ENCODE measurements around the gene CST7. TPM values are rescaled to one million over a fixed set of nuclear protein-coding genes. Genes with fewer than 3 reads are reported as not detected.

Gene CST7
- polyA plus RNA-seq, 3 donors from 2014 or later, result 2,262 to 2,521 (median 2,438) TPM

- H3K36me3 Mint-ChIP-seq, result peaks cover 27 to 45% (median 34%) of the 10 kb centered on the region in 3 donors
- H3K4me1 Mint-ChIP-seq, result peaks cover 80 to 82% of the 10 kb centered on the region in 2 donors
- H3K27ac Mint-ChIP-seq, result peak overlapping the region; percentile 98 to 100 (median 99)
- H3K4me3 Mint-ChIP-seq, result peak overlapping the region; percentile 96 to 99 (median 98)
- H3K27me3 Mint-ChIP-seq (ENCODE audit: low read depth in 3 of 3), result peaks cover 35 to 66% (median 61%) of the 10 kb centered on the region in 3 donors
- DNase-seq, result peak; percentile 69 to 75 (median 74)
- peaks cover 5 to 21% (median 15%) of the 10 kb centered on the region in 6 donors for H3K9me3 Mint-ChIP-seq
These were observed 673 bp downstream of the CST7 start for GRCh38 chr20:24949756-24950127.

- Mint-ChIP-seq H3K36me3 (peaks cover 32 to 50% (median 39%) of the 10 kb centered on the region in 3 donors), H3K4me1 (peaks cover 80 to 82% of the 10 kb centered on the region in 2 donors), H3K27ac (peak overlapping the region; percentile 98 to 100 (median 99)), H3K4me3 (peak overlapping the region; percentile 96 to 99 (median 98)), H3K27me3 (ENCODE audit: low read depth in 3 of 3) (peaks cover 40 to 71% (median 66%) of the 10 kb centered on the region in 3 donors), H3K9me3 (peaks cover 5 to 21% (median 15%) of the 10 kb centered on the region in 6 donors)
- peak in 2 of 3 donors; percentile 42 to 53 for DNase-seq
These were observed 1.2 kb downstream of the CST7 start for GRCh38 chr20:24950128-24950835.

GRCh38 chr20:24950836-24951525, 1.9 kb downstream of the CST7 start:
- H3K9me3 Mint-ChIP-seq, result peaks cover 2 to 14% (median 10%) of the 10 kb centered on the region in 6 donors
- peaks cover 31 to 49% (median 36%) of the 10 kb centered on the region in 3 donors for H3K36me3 Mint-ChIP-seq
- peak in 1 of 3 donors; percentile 51 for DNase-seq
- H3K4me1 Mint-ChIP-seq, result peaks cover 80 to 82% of the 10 kb centered on the region in 2 donors
- H3K27ac Mint-ChIP-seq, result peak overlapping the region; percentile 98 to 100 (median 99)
- peaks cover 44 to 74% (median 73%) of the 10 kb centered on the region in 3 donors for H3K27me3 Mint-ChIP-seq (ENCODE audit: low read depth in 3 of 3)
- H3K4me3 Mint-ChIP-seq, result peak overlapping the region; percentile 96 to 99 (median 98)

- peak overlapping the region; percentile 98 to 100 (median 99) for H3K27ac Mint-ChIP-seq
- peak overlapping the region; percentile 96 to 99 (median 98) for H3K4me3 Mint-ChIP-seq
- H3K36me3 Mint-ChIP-seq, result peaks cover 35 to 52% (median 36%) of the 10 kb centered on the region in 3 donors
- peaks cover 82% of the 10 kb centered on the region in 2 donors for H3K4me1 Mint-ChIP-seq
- H3K27me3 Mint-ChIP-seq (ENCODE audit: low read depth in 3 of 3), result peaks cover 50 to 80% (median 79%) of the 10 kb centered on the region in 3 donors
- H3K9me3 Mint-ChIP-seq, result peaks cover 2 to 9% (median 6%) of the 10 kb centered on the region in 6 donors
- no peak for DNase-seq
These were observed 2.5 kb downstream of the CST7 start for GRCh38 chr20:24951536-24952083.

- peaks cover 0 to 5% (median under 1%) of the 10 kb centered on the region in 6 donors for H3K9me3 Mint-ChIP-seq
- peak overlapping the region; percentile 98 to 100 (median 99) for H3K27ac Mint-ChIP-seq
- peak in 1 of 3 donors; percentile 53 for DNase-seq
- H3K4me1 Mint-ChIP-seq, result peaks cover 79 to 80% of the 10 kb centered on the region in 2 donors
- H3K27me3 Mint-ChIP-seq (ENCODE audit: low read depth in 3 of 3), result peaks cover 51 to 88% (median 84%) of the 10 kb centered on the region in 3 donors
- H3K4me3 Mint-ChIP-seq, result peak overlapping the region; percentile 96 to 99 (median 98)
- peaks cover 39 to 53% (median 40%) of the 10 kb centered on the region in 3 donors for H3K36me3 Mint-ChIP-seq
These were observed 3.5 kb downstream of the CST7 start for GRCh38 chr20:24952376-24953208.

GRCh38 chr20:24953209-24953575, 4.1 kb downstream of the CST7 start:
- peaks cover 0 to 3% (median 0%) of the 10 kb centered on the region in 6 donors for H3K9me3 Mint-ChIP-seq
- H3K27ac Mint-ChIP-seq, result peak overlapping the region; percentile 98 to 100 (median 99)
- H3K27me3 Mint-ChIP-seq (ENCODE audit: low read depth in 3 of 3), result peaks cover 57 to 94% (median 86%) of the 10 kb centered on the region in 3 donors
- peaks cover 34 to 58% (median 45%) of the 10 kb centered on the region in 3 donors for H3K36me3 Mint-ChIP-seq
- H3K4me3 Mint-ChIP-seq, result peak overlapping the region; percentile 96 to 99 (median 98)
- DNase-seq, result peak in 1 of 3 donors; percentile 41
- peaks cover 79 to 80% of the 10 kb centered on the region in 2 donors for H3K4me1 Mint-ChIP-seq

GRCh38 chr20:24953621-24954133, 4.6 kb downstream of the CST7 start:
- peaks cover 79 to 80% of the 10 kb centered on the region in 2 donors for H3K4me1 Mint-ChIP-seq
- H3K27me3 Mint-ChIP-seq (ENCODE audit: low read depth in 3 of 3), result peaks cover 56 to 94% (median 86%) of the 10 kb centered on the region in 3 donors
- peaks cover 34 to 61% (median 47%) of the 10 kb centered on the region in 3 donors for H3K36me3 Mint-ChIP-seq
- H3K9me3 Mint-ChIP-seq, result peaks cover 0 to 1% (median 0%) of the 10 kb centered on the region in 6 donors
- peak overlapping the region; percentile 96 to 99 (median 98) for H3K4me3 Mint-ChIP-seq
- peak; percentile 81 to 90 (median 83) for DNase-seq
- peak overlapping the region; percentile 98 to 100 (median 99) for H3K27ac Mint-ChIP-seq

GRCh38 chr20:24954151-24954550, 5.1 kb downstream of the CST7 start:
- Mint-ChIP-seq H3K4me3 (peak overlapping the region; percentile 96 to 99 (median 98)), H3K4me1 (peaks cover 82% of the 10 kb centered on the region in 2 donors), H3K9me3 (no peaks in the 10 kb centered on the region), H3K27me3 (ENCODE audit: low read depth in 3 of 3) (peaks cover 51 to 93% (median 81%) of the 10 kb centered on the region in 3 donors), H3K36me3 (peaks cover 34 to 66% (median 50%) of the 10 kb centered on the region in 3 donors), H3K27ac (peak overlapping the region; percentile 98 to 100 (median 99))
- no peak for DNase-seq

GRCh38 chr20:24954566-24954965, 5.5 kb downstream of the CST7 start:
- peaks cover 34 to 70% (median 54%) of the 10 kb centered on the region in 3 donors for H3K36me3 Mint-ChIP-seq
- H3K9me3 Mint-ChIP-seq, result no peaks in the 10 kb centered on the region
- H3K4me1 Mint-ChIP-seq, result peaks cover 86 to 87% of the 10 kb centered on the region in 2 donors
- peak overlapping the region; percentile 96 to 99 (median 98) for H3K4me3 Mint-ChIP-seq
- H3K27ac Mint-ChIP-seq, result peak overlapping the region; percentile 98 to 100 (median 99)
- peaks cover 51 to 92% (median 80%) of the 10 kb centered on the region in 3 donors for H3K27me3 Mint-ChIP-seq (ENCODE audit: low read depth in 3 of 3)
- no peak for DNase-seq

- DNase-seq, result peak; percentile 69 to 76 (median 71)
These were observed 6.0 kb downstream of the CST7 start for GRCh38 chr20:24955045-24955444.

GRCh38 chr20:24956001-24956841, 7.2 kb downstream of the CST7 start:
- H3K27me3 Mint-ChIP-seq (ENCODE audit: low read depth in 3 of 3), result peaks cover 57 to 90% (median 80%) of the 10 kb centered on the region in 3 donors
- peaks cover 43 to 75% (median 55%) of the 10 kb centered on the region in 3 donors for H3K36me3 Mint-ChIP-seq
- peak in 1 of 3 donors; percentile 30 for DNase-seq
- H3K9me3 Mint-ChIP-seq, result no peaks in the 10 kb centered on the region
- H3K27ac Mint-ChIP-seq, result peak overlapping the region; percentile 95 to 100 (median 98)
- H3K4me3 Mint-ChIP-seq, result peak overlapping the region; percentile 70 to 83 (median 80)
- H3K4me1 Mint-ChIP-seq, result peaks cover 97% of the 10 kb centered on the region in 2 donors

More at GRCh38 chr20:24955045-24955444, 6.0 kb downstream of the CST7 start:
- Mint-ChIP-seq H3K4me3 (peak overlapping the region; percentile 70 to 83 (median 82)), H3K4me1 (peaks cover 91% of the 10 kb centered on the region in 2 donors), H3K36me3 (peaks cover 38 to 75% (median 54%) of the 10 kb centered on the region in 3 donors), H3K27ac (peak overlapping the region; percentile 95 to 100 (median 98)), H3K27me3 (ENCODE audit: low read depth in 3 of 3) (peaks cover 51 to 92% (median 80%) of the 10 kb centered on the region in 3 donors), H3K9me3 (no peaks in the 10 kb centered on the region)

Measured in immature natural killer cell (primary cell).